BLaER1 (cell line): Measurements from ENCODE around the gene CRCP.

ENCODE experiments used
- H3K27ac ChIP-seq: shearing (Covaris generic); formaldehyde crosslinking; 2 replicates; pipeline ENCODE4 v1.8.1; 2022
- H3K27me3 ChIP-seq: shearing (Covaris generic); formaldehyde crosslinking; 2 replicates; pipeline ENCODE4 v1.8.1; 2022
- H3K36me3 ChIP-seq: shearing (Covaris generic); formaldehyde crosslinking; 2 replicates; pipeline ENCODE4 v1.8.1; 2022
- H3K4me1 ChIP-seq: shearing (Covaris generic); formaldehyde crosslinking; 2 replicates; pipeline ENCODE4 v1.8.1; 2022
- H3K4me2 ChIP-seq: shearing (Covaris generic); formaldehyde crosslinking; 2 replicates; pipeline ENCODE4 v1.8.1; 2022
- H3K4me3 ChIP-seq: shearing (Covaris generic); formaldehyde crosslinking; 2 replicates; pipeline ENCODE4 v1.8.1; 2022
- H3K9ac ChIP-seq: shearing (Covaris generic); formaldehyde crosslinking; 2 replicates; pipeline ENCODE4 v1.8.1; 2022
- H3K9me3 ChIP-seq: shearing (Covaris generic); formaldehyde crosslinking; 2 replicates; pipeline ENCODE4 v1.8.1; 2022
- H4K20me1 ChIP-seq: shearing (Covaris generic); formaldehyde crosslinking; 2 replicates; pipeline ENCODE4 v1.8.1; 2022
- Cebpa-rat ChIP-seq: shearing (Covaris generic); IDR thresholded peaks from 2 replicates; pipeline ENCODE4 v1.8.1; 2022

The CRCP gene

DNA sequence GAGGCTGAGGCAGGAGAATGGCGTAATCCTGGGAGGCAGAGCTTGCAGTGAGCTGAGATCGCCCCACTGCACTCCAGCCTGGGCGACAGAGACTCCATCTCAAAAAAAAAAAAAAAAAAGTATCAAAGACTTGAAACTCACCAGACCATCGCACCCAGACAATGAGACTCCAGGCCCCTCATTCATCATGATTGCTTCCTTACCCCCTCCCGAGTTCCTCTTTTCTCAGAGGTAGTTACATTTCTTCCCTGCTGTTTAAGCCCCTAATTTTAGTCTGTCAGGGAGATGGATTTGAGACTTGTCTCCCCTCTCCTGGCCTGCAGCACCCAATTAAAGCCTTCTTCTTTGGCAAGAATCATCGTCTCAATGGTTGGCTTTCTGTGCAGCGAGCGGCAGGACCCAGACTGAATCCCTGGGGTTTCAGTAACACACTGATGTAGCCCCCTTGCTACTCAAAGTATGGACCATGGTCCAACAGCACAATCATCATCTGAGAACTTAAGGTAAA lies 71.1 kb downstream of the CRCP start:
- H3K36me3 ChIP-seq, result no peaks in the 10 kb centered on the region
- peaks cover 23% of the 10 kb centered on the region for H3K9me3 ChIP-seq
- no peak for TF ChIP-seq Cebpa-rat
- H3K4me1 ChIP-seq, result peaks cover 18% of the 10 kb centered on the region
- H3K4me2 ChIP-seq, result no peak overlapping the region
- H3K9ac ChIP-seq, result no peak overlapping the region
- H3K27ac ChIP-seq, result no peak overlapping the region
- no peaks in the 10 kb centered on the region for H3K27me3 ChIP-seq
- H3K4me3 ChIP-seq, result no peak overlapping the region
- no peaks in the 10 kb centered on the region for H4K20me1 ChIP-seq

DNA sequence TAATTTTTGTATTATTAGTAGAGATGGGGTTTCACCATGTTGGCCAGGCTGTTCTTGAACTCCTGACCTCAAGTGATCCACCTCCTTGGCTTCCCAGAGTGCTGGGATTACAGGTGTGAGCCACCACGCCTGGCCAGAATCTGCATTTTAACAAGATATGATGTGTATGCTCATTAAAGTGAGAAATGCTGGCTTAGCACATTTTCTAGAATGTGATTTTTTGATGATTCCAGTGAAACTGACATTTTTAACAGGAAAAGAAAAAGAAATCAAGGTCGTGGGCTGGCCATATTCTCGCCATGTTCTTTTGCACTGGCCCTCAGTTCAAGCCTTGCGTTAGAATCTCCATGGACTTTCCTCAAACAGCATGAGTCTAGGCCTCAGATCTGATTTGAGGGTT lies 72.3 kb downstream of the CRCP start:
- H3K9me3 ChIP-seq, result peaks cover 23% of the 10 kb centered on the region
- no peak overlapping the region for H3K9ac ChIP-seq
- no peak overlapping the region for H3K4me3 ChIP-seq
- peaks cover 18% of the 10 kb centered on the region for H3K4me1 ChIP-seq
- no peaks in the 10 kb centered on the region for H4K20me1 ChIP-seq
- H3K4me2 ChIP-seq, result no peak overlapping the region
- no peak for TF ChIP-seq Cebpa-rat
- no peaks in the 10 kb centered on the region for H3K36me3 ChIP-seq
- H3K27me3 ChIP-seq, result no peaks in the 10 kb centered on the region
- H3K27ac ChIP-seq, result no peak overlapping the region

DNA sequence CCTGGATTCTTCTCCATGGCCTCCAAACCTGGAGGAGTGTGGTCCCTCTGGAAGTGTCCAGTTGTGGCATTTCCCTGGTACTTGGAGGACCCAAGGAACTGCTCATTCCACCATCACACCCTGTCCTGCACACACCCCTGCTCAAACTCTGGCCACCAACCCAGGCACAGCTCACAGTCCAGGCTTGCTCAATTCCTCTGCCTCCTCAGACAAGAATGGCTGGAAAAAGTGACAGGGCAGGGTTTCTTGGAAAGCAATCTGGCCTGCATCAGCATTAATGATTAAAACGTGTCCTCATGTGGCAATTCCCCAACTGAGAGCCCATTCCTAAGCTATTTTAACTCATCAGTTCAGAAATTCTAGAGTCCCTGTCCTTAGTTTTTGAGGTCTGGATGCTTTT lies 73.3 kb downstream of the CRCP start:
- peaks cover 18% of the 10 kb centered on the region for H3K4me1 ChIP-seq
- H3K27ac ChIP-seq, result no peak overlapping the region
- H3K4me3 ChIP-seq, result no peak overlapping the region
- H3K27me3 ChIP-seq, result no peaks in the 10 kb centered on the region
- H4K20me1 ChIP-seq, result no peaks in the 10 kb centered on the region
- no peak for TF ChIP-seq Cebpa-rat
- H3K9me3 ChIP-seq, result peaks cover 23% of the 10 kb centered on the region
- no peak overlapping the region for H3K9ac ChIP-seq
- H3K36me3 ChIP-seq, result no peaks in the 10 kb centered on the region
- H3K4me2 ChIP-seq, result no peak overlapping the region

DNA sequence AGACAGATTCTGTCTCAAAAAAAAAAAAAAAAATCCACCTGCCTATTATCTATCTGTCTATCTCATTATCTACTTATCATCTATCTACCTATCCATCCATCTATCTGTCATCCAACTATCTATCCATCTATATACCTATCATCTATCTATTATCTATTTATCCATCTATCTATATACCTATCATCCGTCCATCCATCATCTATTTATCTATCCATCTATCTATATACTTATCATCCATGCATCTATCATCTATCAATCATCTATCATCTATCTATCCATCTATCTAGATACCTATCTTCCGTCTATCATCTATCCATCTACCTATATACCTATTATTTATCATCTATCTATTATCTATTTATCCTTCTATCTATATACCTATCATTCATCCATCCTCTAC lies 74.0 kb downstream of the CRCP start:
- H3K4me2 ChIP-seq, result no peak overlapping the region
- TF ChIP-seq Cebpa-rat, result no peak

DNA sequence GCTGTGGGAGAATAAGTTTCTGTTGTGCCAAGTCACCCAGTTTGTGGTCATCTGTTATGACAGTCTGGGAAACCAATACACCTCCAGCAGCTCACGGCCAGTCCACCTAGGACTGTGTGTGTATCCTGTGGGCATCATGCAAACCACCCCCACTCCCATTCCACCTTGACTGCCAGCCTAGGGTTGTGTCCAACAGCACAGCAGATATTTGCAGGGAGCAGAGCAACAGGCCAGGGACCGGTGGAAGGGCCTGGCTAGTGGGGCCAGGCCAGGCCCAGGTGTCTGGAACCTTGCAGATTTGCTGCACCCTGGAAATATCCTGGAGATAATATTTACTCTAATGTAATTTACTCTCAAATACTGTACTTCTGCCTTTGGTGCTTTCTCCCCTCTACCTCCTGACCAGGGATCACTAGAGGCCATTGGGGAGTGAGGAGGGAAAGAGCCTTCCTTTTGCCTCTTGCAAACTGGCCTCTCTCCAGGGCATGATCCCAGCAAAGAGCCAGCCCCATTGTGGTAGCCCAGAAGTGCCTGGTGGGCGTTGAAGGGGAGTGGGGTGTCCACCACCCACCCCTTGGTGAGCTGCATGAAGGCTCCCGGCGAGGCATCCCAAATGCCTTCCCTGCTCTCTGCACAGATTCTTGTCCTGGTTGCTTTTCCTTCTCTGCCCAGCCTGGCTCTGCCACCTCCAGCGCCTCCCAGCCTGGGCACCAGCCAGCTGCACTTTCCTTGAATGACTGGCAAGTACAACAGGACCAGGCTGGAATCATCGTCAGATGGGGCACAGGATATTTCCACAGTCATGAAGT lies 75.3 kb downstream of the CRCP start:
- Histone ChIP-seq H3K4me2 (no peak overlapping the region), H3K36me3 (no peaks in the 10 kb centered on the region)
- no peak for TF ChIP-seq Cebpa-rat

More for the DNA sequence above, 74.0 kb downstream of the CRCP start:
- Histone ChIP-seq H3K27me3 (no peaks in the 10 kb centered on the region), H3K9me3 (peaks cover 23% of the 10 kb centered on the region), H4K20me1 (no peaks in the 10 kb centered on the region), H3K4me1 (peaks cover 17% of the 10 kb centered on the region), H3K27ac (no peak overlapping the region), H3K4me3 (no peak overlapping the region), H3K36me3 (no peaks in the 10 kb centered on the region), H3K9ac (no peak overlapping the region)

DNA sequence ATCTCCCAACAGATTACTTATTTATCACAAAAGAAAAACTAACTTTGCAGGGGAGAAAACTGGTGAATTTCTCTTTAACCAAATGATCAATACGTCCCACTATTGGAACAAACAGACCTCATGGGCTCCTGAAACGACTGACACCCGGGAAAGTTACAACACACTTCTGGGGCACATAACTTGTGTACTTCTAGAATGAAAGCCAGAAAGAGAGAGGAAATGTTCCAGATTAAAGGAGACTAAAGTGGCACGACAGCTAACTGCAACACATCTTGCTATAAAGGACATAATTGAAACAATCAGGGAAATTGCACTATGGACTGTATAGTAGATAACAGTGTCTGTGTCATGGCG lies 75.8 kb downstream of the CRCP start:
- no peaks in the 10 kb centered on the region for H3K36me3 ChIP-seq
- no peaks in the 10 kb centered on the region for H3K4me1 ChIP-seq
- H3K9me3 ChIP-seq, result peaks cover 17% of the 10 kb centered on the region
- no peaks in the 10 kb centered on the region for H4K20me1 ChIP-seq
- H3K27ac ChIP-seq, result no peak overlapping the region
- no peak overlapping the region for H3K4me2 ChIP-seq
- no peak overlapping the region for H3K4me3 ChIP-seq
- no peaks in the 10 kb centered on the region for H3K27me3 ChIP-seq
- no peak for TF ChIP-seq Cebpa-rat
- no peak overlapping the region for H3K9ac ChIP-seq

More for the DNA sequence above, 75.3 kb downstream of the CRCP start:
- no peak overlapping the region for H3K27ac ChIP-seq
- H3K9ac ChIP-seq, result no peak overlapping the region
- H4K20me1 ChIP-seq, result no peaks in the 10 kb centered on the region
- peaks cover 23% of the 10 kb centered on the region for H3K9me3 ChIP-seq
- H3K4me1 ChIP-seq, result peaks cover 4% of the 10 kb centered on the region
- H3K27me3 ChIP-seq, result no peaks in the 10 kb centered on the region
- H3K4me3 ChIP-seq, result no peak overlapping the region

DNA sequence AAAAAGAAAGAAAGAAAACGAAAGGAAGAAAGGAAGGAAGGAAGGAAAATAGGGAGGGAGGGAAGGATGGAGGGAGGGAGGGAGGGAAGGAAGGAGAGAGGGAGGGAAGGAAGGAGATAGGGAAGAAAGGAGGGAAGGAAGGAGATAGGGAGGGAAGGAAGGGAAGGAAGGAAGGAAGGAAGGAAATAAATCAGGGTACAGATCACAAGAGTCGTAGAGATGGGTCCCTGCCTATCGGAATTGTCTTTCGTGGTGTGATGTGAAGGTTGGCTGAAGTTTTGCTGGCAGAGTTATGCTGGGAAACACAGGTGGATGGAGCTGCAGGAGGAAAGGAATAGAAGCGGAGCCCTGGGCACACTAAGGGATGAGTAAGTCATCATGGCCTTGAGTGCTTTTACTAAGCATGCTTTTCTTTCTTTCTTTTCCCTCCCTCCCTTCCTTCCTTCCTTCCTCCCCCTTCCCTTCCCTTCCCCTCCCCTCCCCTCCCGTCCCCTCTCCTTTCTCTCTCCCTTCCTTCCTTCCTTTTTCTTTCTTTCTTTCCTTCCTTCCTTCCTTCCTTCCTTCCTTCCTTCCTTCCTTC lies 78.6 kb downstream of the CRCP start:
- no peak for TF ChIP-seq Cebpa-rat
- Histone ChIP-seq H3K4me3 (no peak overlapping the region), H3K36me3 (no peaks in the 10 kb centered on the region)

DNA sequence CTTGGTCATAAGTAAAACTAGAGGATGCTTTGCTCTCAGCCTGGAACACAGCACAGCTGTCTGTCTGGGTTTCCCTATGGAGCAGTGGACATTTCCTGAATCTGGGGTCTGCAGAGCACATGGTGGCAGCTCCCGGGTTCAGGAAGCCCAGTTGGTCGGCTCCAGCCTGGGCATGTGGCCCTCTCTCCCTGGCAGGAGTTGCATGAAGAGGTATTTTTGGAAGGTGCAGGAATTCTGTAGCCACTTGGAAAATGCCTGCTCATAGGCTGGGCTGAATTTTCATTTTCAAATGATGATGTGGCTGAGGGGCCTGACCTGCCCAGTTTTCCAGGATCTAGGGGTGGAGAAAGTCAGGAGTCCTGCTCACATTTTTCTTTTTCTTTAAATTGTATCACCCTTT lies 83.8 kb downstream of the CRCP start:
- Histone ChIP-seq H3K27ac (no peak overlapping the region), H3K4me1 (no peaks in the 10 kb centered on the region), H3K9ac (no peak overlapping the region), H3K4me2 (no peak overlapping the region), H3K27me3 (no peaks in the 10 kb centered on the region), H3K9me3 (no peaks in the 10 kb centered on the region), H4K20me1 (no peaks in the 10 kb centered on the region), H3K4me3 (no peak overlapping the region), H3K36me3 (no peaks in the 10 kb centered on the region)
- TF ChIP-seq Cebpa-rat, result no peak

More for the DNA sequence above, 78.6 kb downstream of the CRCP start:
- Histone ChIP-seq H3K9ac (no peak overlapping the region), H3K9me3 (no peaks in the 10 kb centered on the region), H3K27me3 (no peaks in the 10 kb centered on the region), H3K27ac (no peak overlapping the region), H3K4me2 (no peak overlapping the region), H4K20me1 (no peaks in the 10 kb centered on the region), H3K4me1 (no peaks in the 10 kb centered on the region)

DNA sequence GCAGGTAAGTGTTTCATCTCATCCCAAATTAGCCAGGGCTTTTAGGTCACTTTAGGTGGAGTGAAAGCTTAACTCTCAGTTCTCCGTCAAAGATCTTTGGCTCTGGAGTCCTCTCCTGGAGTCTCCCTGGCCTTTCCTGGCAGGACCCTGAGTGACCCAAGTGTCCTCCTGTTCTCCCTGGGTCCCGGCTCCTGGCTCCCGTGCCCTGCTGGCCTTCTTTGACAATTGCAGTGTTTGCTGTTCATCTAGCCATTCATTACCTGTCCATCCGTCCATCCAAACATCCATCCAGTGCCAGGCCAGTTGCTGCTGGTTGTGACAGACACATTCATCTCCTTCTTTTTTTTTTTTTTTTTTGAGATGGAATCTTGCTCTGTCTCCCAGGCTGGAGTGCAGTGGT lies 84.3 kb downstream of the CRCP start:
- Histone ChIP-seq H3K27ac (no peak overlapping the region), H3K4me1 (no peaks in the 10 kb centered on the region), H3K9me3 (no peaks in the 10 kb centered on the region), H3K4me3 (no peak overlapping the region), H4K20me1 (no peaks in the 10 kb centered on the region), H3K27me3 (no peaks in the 10 kb centered on the region), H3K4me2 (no peak overlapping the region), H3K9ac (no peak overlapping the region), H3K36me3 (no peaks in the 10 kb centered on the region)
- TF ChIP-seq Cebpa-rat, result no peak

DNA sequence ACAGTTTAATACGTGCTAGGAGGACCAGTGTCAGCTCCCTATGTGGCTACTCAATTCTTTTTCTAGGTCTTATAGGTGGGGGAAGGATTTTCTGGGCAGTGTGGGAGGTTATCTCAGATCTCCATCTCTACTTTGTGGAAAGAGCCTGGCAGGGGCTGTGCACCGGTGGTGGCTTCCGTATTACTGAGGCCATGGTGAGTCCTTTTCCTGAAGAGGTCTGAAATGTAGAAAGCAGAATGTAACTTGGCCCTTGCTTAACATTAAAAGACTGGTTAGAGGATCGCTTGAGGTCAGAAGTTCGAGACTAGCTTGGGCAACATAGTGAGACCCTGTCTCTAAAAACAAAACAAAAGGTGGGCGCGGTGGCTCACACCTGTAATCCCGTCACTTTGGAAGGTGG lies 87.8 kb downstream of the CRCP start:
- TF ChIP-seq Cebpa-rat, result no peak
- Histone ChIP-seq H3K4me2 (no peak overlapping the region), H4K20me1 (0 out of 2 replicates have a peak, but pooled peaks cover 7% of the 10 kb centered on the region), H3K4me1 (peaks cover 24% of the 10 kb centered on the region), H3K27me3 (no peaks in the 10 kb centered on the region), H3K27ac (no peak overlapping the region), H3K9ac (no peak overlapping the region), H3K9me3 (no peaks in the 10 kb centered on the region), H3K4me3 (no peak overlapping the region), H3K36me3 (no peaks in the 10 kb centered on the region)
